ENCODE data around the gene RASL12.

Gene RASL12

GRCh38 chr15:65084500-65085206 lies 16.9 kb upstream of the RASL12 start:
- Histone ChIP-seq H2BK5ac (ENCODE audit: low read depth, low read length, poor library complexity, severe bottlenecking) (no peak overlapping the region), H2AK5ac (ENCODE audit: low read length, severe bottlenecking) (no peak overlapping the region), H2BK12ac (ENCODE audit: low read length in 2 of 2) (no peak overlapping the region), H3K9me3 (ENCODE audit: control insufficient read depth, low read length) (no peaks in the 10 kb centered on the region), H3K23ac (ENCODE audit: low read length in 2 of 2) (no peak overlapping the region), H3K27ac (ENCODE audit: low read length, poor library complexity, severe bottlenecking) (no peak overlapping the region), H4K91ac (ENCODE audit: low read length) (no peak overlapping the region), H2BK15ac (ENCODE audit: low read depth, poor library complexity, severe bottlenecking) (no peak overlapping the region), H3K27me3 (ENCODE audit: control insufficient read depth in 1 of 2, insufficient read depth in 1 of 2, low read length in 2 of 2) (peaks cover 64 to 77% of the 10 kb centered on the region in 2 experiments), H3K79me1 (replicated peaks; ENCODE audit: low read length, poor library complexity, severe bottlenecking) (no peaks in the 10 kb centered on the region), H4K8ac (ENCODE audit: low read length) (peak overlapping the region; percentile 22), H3K4me1 (ENCODE audit: control insufficient read depth, insufficient read depth, low read depth, low read length) (peaks cover 21% of the 10 kb centered on the region), H3K4me3 (ENCODE audit: insufficient read depth in 1 of 2, low read depth in 1 of 2, low read length in 2 of 2) (no peak overlapping the region), H3K18ac (ENCODE audit: low read depth in 1 of 2, low read length in 2 of 2) (no peak overlapping the region), H3K36me3 (ENCODE audit: control insufficient read depth in 1 of 2, insufficient read depth in 2 of 2, low read depth in 1 of 2, low read length in 2 of 2) (no peaks in the 10 kb centered on the region), H3K4me2 (ENCODE audit: low read length, poor library complexity, severe bottlenecking) (no peak overlapping the region), H2BK120ac (ENCODE audit: low read depth, low read length) (no peak overlapping the region), H3K14ac (ENCODE audit: low read length in 2 of 2) (peak overlapping the region in 1 of 2 experiments; percentile 19), H3K9ac (ENCODE audit: low read length) (no peak overlapping the region), H2AFZ (ENCODE audit: low read depth, low read length) (no peak overlapping the region), H3K4ac (ENCODE audit: low read depth in 1 of 2, low read length in 2 of 2) (no peak overlapping the region)
- DNase-seq = no peak
- WGBS = 89% methylated on average over 7 of the region's 7 CpGs

- H2BK15ac ChIP-seq (ENCODE audit: low read depth, poor library complexity, severe bottlenecking) = no peak overlapping the region
- no peak overlapping the region for H3K9ac ChIP-seq (ENCODE audit: low read length)
- H4K91ac ChIP-seq (ENCODE audit: low read length) = no peak overlapping the region
- no peak overlapping the region for H2AFZ ChIP-seq (ENCODE audit: low read depth, low read length)
- no peak overlapping the region for H3K18ac ChIP-seq (ENCODE audit: low read depth in 1 of 2, low read length in 2 of 2)
- no peaks in the 10 kb centered on the region for H3K9me3 ChIP-seq (ENCODE audit: control insufficient read depth, low read length)
- no peak overlapping the region for H3K27ac ChIP-seq (ENCODE audit: low read length, poor library complexity, severe bottlenecking)
- H3K4me2 ChIP-seq (ENCODE audit: low read length, poor library complexity, severe bottlenecking) = no peak overlapping the region
- 7% methylated on average over 7 of the region's 7 CpGs for WGBS
- no peaks in the 10 kb centered on the region for H3K36me3 ChIP-seq (ENCODE audit: control insufficient read depth in 1 of 2, insufficient read depth in 2 of 2, low read depth in 1 of 2, low read length in 2 of 2)
- no peak overlapping the region for H2AK5ac ChIP-seq (ENCODE audit: low read length, severe bottlenecking)
- H2BK12ac ChIP-seq (ENCODE audit: low read length in 2 of 2) = no peak overlapping the region
- H3K23ac ChIP-seq (ENCODE audit: low read length in 2 of 2) = no peak overlapping the region
- no peak overlapping the region for H3K14ac ChIP-seq (ENCODE audit: low read length in 2 of 2)
- H2BK5ac ChIP-seq (ENCODE audit: low read depth, low read length, poor library complexity, severe bottlenecking) = no peak overlapping the region
- no peak overlapping the region for H3K4me3 ChIP-seq (ENCODE audit: insufficient read depth in 1 of 2, low read depth in 1 of 2, low read length in 2 of 2)
- peaks cover 71 to 88% of the 10 kb centered on the region in 2 experiments for H3K27me3 ChIP-seq (ENCODE audit: control insufficient read depth in 1 of 2, insufficient read depth in 1 of 2, low read length in 2 of 2)
- H4K8ac ChIP-seq (ENCODE audit: low read length) = no peak overlapping the region
- H3K4me1 ChIP-seq (ENCODE audit: control insufficient read depth, insufficient read depth, low read depth, low read length) = peaks cover 19% of the 10 kb centered on the region
- DNase-seq = peak; percentile 70
- H3K4ac ChIP-seq (ENCODE audit: low read depth in 1 of 2, low read length in 2 of 2) = no peak overlapping the region
- H3K79me1 ChIP-seq (replicated peaks; ENCODE audit: low read length, poor library complexity, severe bottlenecking) = no peaks in the 10 kb centered on the region
- no peak overlapping the region for H2BK120ac ChIP-seq (ENCODE audit: low read depth, low read length)
Observed at GRCh38 chr15:65083262-65083701, 15.5 kb upstream of the RASL12 start.

GRCh38 chr15:65082303-65082953 lies 14.6 kb upstream of the RASL12 start:
- Histone ChIP-seq H3K4ac (ENCODE audit: low read depth in 1 of 2, low read length in 2 of 2) (no peak overlapping the region), H4K8ac (ENCODE audit: low read length) (no peak overlapping the region), H4K91ac (ENCODE audit: low read length) (no peak overlapping the region), H3K27me3 (ENCODE audit: control insufficient read depth in 1 of 2, insufficient read depth in 1 of 2, low read length in 2 of 2) (peaks cover 76 to 93% of the 10 kb centered on the region in 2 experiments), H3K9me3 (ENCODE audit: control insufficient read depth, low read length) (no peaks in the 10 kb centered on the region), H3K14ac (ENCODE audit: low read length in 2 of 2) (peak overlapping the region in 1 of 2 experiments; percentile 53), H3K23ac (ENCODE audit: low read length in 2 of 2) (no peak overlapping the region), H2AFZ (ENCODE audit: low read depth, low read length) (no peak overlapping the region), H2BK120ac (ENCODE audit: low read depth, low read length) (no peak overlapping the region), H2BK12ac (ENCODE audit: low read length in 2 of 2) (no peak overlapping the region), H3K9ac (ENCODE audit: low read length) (no peak overlapping the region), H2AK5ac (ENCODE audit: low read length, severe bottlenecking) (no peak overlapping the region), H2BK15ac (ENCODE audit: low read depth, poor library complexity, severe bottlenecking) (no peak overlapping the region), H3K18ac (ENCODE audit: low read depth in 1 of 2, low read length in 2 of 2) (peak overlapping the region in 1 of 2 experiments; percentile 29), H3K27ac (ENCODE audit: low read length, poor library complexity, severe bottlenecking) (no peak overlapping the region), H3K4me3 (ENCODE audit: insufficient read depth in 1 of 2, low read depth in 1 of 2, low read length in 2 of 2) (no peak overlapping the region), H3K4me1 (ENCODE audit: control insufficient read depth, insufficient read depth, low read depth, low read length) (peaks cover 13% of the 10 kb centered on the region), H3K36me3 (ENCODE audit: control insufficient read depth in 1 of 2, insufficient read depth in 2 of 2, low read depth in 1 of 2, low read length in 2 of 2) (no peaks in the 10 kb centered on the region), H2BK5ac (ENCODE audit: low read depth, low read length, poor library complexity, severe bottlenecking) (no peak overlapping the region), H3K4me2 (ENCODE audit: low read length, poor library complexity, severe bottlenecking) (no peak overlapping the region), H3K79me1 (replicated peaks; ENCODE audit: low read length, poor library complexity, severe bottlenecking) (no peaks in the 10 kb centered on the region)
- WGBS = 25% methylated on average over 7 of the region's 7 CpGs
- DNase-seq = no peak

- peaks cover 14% of the 10 kb centered on the region for H3K4me1 ChIP-seq (ENCODE audit: control insufficient read depth, insufficient read depth, low read depth, low read length)
- H3K9ac ChIP-seq (ENCODE audit: low read length) = no peak overlapping the region
- no peak overlapping the region for H2BK12ac ChIP-seq (ENCODE audit: low read length in 2 of 2)
- H3K4me3 ChIP-seq (ENCODE audit: insufficient read depth in 1 of 2, low read depth in 1 of 2, low read length in 2 of 2) = no peak overlapping the region
- H3K4me2 ChIP-seq (ENCODE audit: low read length, poor library complexity, severe bottlenecking) = no peak overlapping the region
- peak overlapping the region in 1 of 2 experiments; percentile 12 for H3K14ac ChIP-seq (ENCODE audit: low read length in 2 of 2)
- H3K79me1 ChIP-seq (replicated peaks; ENCODE audit: low read length, poor library complexity, severe bottlenecking) = no peaks in the 10 kb centered on the region
- H2AFZ ChIP-seq (ENCODE audit: low read depth, low read length) = no peak overlapping the region
- no peak for DNase-seq
- no peak overlapping the region for H3K23ac ChIP-seq (ENCODE audit: low read length in 2 of 2)
- no peaks in the 10 kb centered on the region for H3K9me3 ChIP-seq (ENCODE audit: control insufficient read depth, low read length)
- H4K91ac ChIP-seq (ENCODE audit: low read length) = no peak overlapping the region
- peak overlapping the region; percentile 5 for H4K8ac ChIP-seq (ENCODE audit: low read length)
- peaks cover 76 to 95% of the 10 kb centered on the region in 2 experiments for H3K27me3 ChIP-seq (ENCODE audit: control insufficient read depth in 1 of 2, insufficient read depth in 1 of 2, low read length in 2 of 2)
- H3K4ac ChIP-seq (ENCODE audit: low read depth in 1 of 2, low read length in 2 of 2) = no peak overlapping the region
- H2BK15ac ChIP-seq (ENCODE audit: low read depth, poor library complexity, severe bottlenecking) = no peak overlapping the region
- H3K27ac ChIP-seq (ENCODE audit: low read length, poor library complexity, severe bottlenecking) = no peak overlapping the region
- no peak overlapping the region for H2BK120ac ChIP-seq (ENCODE audit: low read depth, low read length)
- no peak overlapping the region for H2BK5ac ChIP-seq (ENCODE audit: low read depth, low read length, poor library complexity, severe bottlenecking)
- WGBS = 87% methylated on average over 5 of the region's 5 CpGs
- peak overlapping the region in 1 of 2 experiments; percentile 49 for H3K18ac ChIP-seq (ENCODE audit: low read depth in 1 of 2, low read length in 2 of 2)
- no peak overlapping the region for H2AK5ac ChIP-seq (ENCODE audit: low read length, severe bottlenecking)
- no peaks in the 10 kb centered on the region for H3K36me3 ChIP-seq (ENCODE audit: control insufficient read depth in 1 of 2, insufficient read depth in 2 of 2, low read depth in 1 of 2, low read length in 2 of 2)
Observed at GRCh38 chr15:65081758-65082157, 14.0 kb upstream of the RASL12 start.
